Right lobe of liver (tissue), 6 donors: Measurements from ENCODE around the gene FRMD4A. TPM values are rescaled to one million over a fixed set of nuclear protein-coding genes. Genes with fewer than 3 reads are reported as not detected.

Source experiments
- ATAC-seq, 4 donors: fragments of 200-7000 bp; cut with Tn5 transposase; one replicate each; pipeline ENCODE4 v1.9.1; 2020; ENCODE audit warnings: mild to moderate bottlenecking in 4 of 4, moderate library complexity in 4 of 4
- DNase-seq, 3 donors: peaks; one replicate each; pipeline ENCODE4 v3.0.0-alpha.2; 2020
- H3K27ac ChIP-seq, 3 donors: fragments of 200-600 bp; one replicate each; pipeline ENCODE4 v1.8.0; 2022
- H3K27me3 ChIP-seq, 2 donors: fragments of 200-600 bp; one replicate each; pipeline ENCODE4 v1.8.0; 2022
- H3K36me3 ChIP-seq, 4 donors: fragments of 200-600 bp; sonication (generic) in 1 of 4; one replicate each; pipeline versions ENCODE4 v1.5.1 to v1.8.0; 2017 to 2022; ENCODE audit warnings: control low read depth in 1 of 4
- H3K4me1 ChIP-seq, 4 donors: fragments of 200-600 bp; sonication (generic) in 1 of 4; one replicate each; pipeline versions ENCODE4 v1.5.1 to v1.8.0; 2017 to 2022; ENCODE audit warnings: control low read depth in 1 of 4
- H3K4me3 ChIP-seq, 3 donors: fragments of 200-600 bp; one replicate each; pipeline ENCODE4 v1.8.0; 2022
- H3K9me3 ChIP-seq, 4 donors: fragments of 200-600 bp; sonication (generic) in 1 of 4; one replicate each; pipeline versions ENCODE4 v1.5.1 to v1.8.0; 2017 to 2022; ENCODE audit warnings: control low read depth in 1 of 4
- CTCF ChIP-seq, 4 donors: fragments of 200-600 bp in 3 of 4; fragments of 450-650 bp in 1 of 4; IDR thresholded peaks; one replicate each; pipeline versions ENCODE4 v1.5.1 to v1.8.0; 2016 to 2022; ENCODE audit warnings: antibody characterized with exemption in 4 of 4, mild to moderate bottlenecking in 2 of 4
- POLR2A ChIP-seq: fragments of 450-650 bp; IDR thresholded peaks from one replicate; pipeline ENCODE4 v1.6.1; 2017; ENCODE audit warnings: antibody characterized with exemption, mild to moderate bottlenecking
- WGBS: methylation state at CpG from one replicate; pipeline ENCODE4 v1.1.6; 2018; ENCODE audit warnings: low coverage, low lambda C conversion rate; ENCODE audit not compliant: insufficient coverage; ENCODE audit errors: missing lambda C conversion rate; 5-methylcytosine and 5-hydroxymethylcytosine counted together
- intact Hi-C, 2 donors: fragments of 100-400 bp; cut with DNase I; formaldehyde crosslinking; loops; one replicate each; pipeline versions ENCODE4 v1.11.2 to v1.14.1; 2022
- total RNA-seq, 6 experiments: library from RNA; depleted of rRNA in 2 of 6; stranded (reverse); fragments of >200 nt in 2 of 6; fragmentation: NEBNext Ultra II Directional in 3 of 6; extraction: Animal tissue kit (Norgen Biotek cat#: 25700) in 3 of 6; gene quantifications; one replicate each; pipeline versions ENCODE4 v1.1.0 to v1.2.4, GENCODE V29; 2016 to 2023
- donor health status: DM: no; HTN: yes; CAD: no.
- donor health status: DM: no; HTN: no; CAD: no.
- donor health status: DM: no; HTN: no; CAD: no.
- donor health status: DM: no; HTN: yes; CAD: no.
- donor health status: DM: no; HTN: yes; CAD: no.

The FRMD4A gene
- total RNA-seq, 6 experiments from 2014 or later: 8.4 to 22.8 (median 13.3) TPM

DNA sequence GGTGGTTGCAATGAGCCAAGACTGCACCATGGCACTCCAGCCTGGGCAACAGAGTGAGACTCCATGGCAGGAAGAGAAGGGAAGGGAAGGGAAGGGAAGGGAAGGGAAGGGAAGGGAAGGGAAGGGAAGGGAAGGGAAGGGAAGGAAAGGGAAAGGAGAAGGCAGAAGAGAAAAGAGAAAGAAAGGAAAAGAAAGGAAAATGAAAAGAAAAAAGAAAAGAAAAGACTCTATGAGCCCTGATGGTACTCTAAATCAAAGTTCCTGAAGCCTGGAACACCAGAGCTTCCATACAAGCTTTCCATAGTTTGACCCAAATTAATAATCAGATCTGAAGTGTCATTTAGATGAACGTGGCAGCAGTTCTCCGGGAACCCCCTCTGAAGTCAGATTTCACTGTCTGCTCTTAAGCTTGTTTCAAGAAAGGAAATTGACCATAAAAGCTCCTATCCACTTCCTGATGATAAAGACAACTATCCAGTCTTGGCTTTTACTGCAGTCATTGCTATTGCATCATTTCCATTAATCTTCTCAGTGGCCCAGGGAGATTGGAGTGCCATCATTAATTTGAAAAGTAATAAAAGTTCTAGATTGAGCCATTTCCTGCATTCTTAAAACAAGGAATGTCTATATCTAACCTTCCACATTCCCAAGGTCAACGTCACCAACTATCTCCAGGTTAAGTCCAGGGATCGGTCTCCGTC lies 44.2 kb upstream of the FRMD4A start:
- no peaks in the 10 kb centered on the region for H3K27me3 ChIP-seq
- no peak overlapping the region for H3K4me3 ChIP-seq
- H3K4me1 ChIP-seq: no peaks in the 10 kb centered on the region
- H3K9me3 ChIP-seq: no peaks in the 10 kb centered on the region
- H3K27ac ChIP-seq: no peak overlapping the region
- DNase-seq: no peak
- WGBS: 33% methylated on average over 5 of the region's 5 CpGs
- H3K36me3 ChIP-seq: no peaks in the 10 kb centered on the region
- TF ChIP-seq CTCF (IDR thresholded peaks at IDR 0.05) (no peak), POLR2A (no peak)
- no peak for ATAC-seq
- intact Hi-C loops: no loop called here

DNA sequence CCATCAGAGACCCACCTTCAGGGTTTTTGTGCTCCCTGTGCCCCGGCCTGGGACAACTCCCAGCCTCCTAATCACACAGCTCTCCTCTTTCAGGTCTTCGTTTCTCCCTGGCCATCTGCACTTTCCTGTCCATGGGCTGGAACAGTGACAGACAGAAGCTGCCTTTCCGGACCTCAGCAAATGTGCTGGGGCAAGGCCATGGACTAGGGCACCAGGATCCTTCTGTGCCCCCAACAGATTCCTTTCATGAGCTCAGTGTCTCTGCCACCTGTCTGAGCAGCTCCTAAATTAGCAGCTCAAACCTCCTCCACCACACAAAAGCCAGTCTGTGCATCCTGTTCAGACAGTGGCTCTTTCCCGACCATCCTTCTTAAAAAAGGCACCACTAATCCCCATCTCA lies 41.9 kb upstream of the FRMD4A start:
- Histone ChIP-seq H3K4me1 (no peaks in the 10 kb centered on the region), H3K27ac (no peak overlapping the region), H3K4me3 (no peak overlapping the region), H3K36me3 (no peaks in the 10 kb centered on the region), H3K27me3 (no peaks in the 10 kb centered on the region), H3K9me3 (no peaks in the 10 kb centered on the region)
- TF ChIP-seq CTCF (IDR thresholded peaks at IDR 0.05) (no peak), POLR2A (no peak)
- ATAC-seq (no peak), DNase-seq (no peak)
- 31% methylated on average over 3 of the region's 4 CpGs for WGBS
- intact Hi-C loops: no loop called here

DNA sequence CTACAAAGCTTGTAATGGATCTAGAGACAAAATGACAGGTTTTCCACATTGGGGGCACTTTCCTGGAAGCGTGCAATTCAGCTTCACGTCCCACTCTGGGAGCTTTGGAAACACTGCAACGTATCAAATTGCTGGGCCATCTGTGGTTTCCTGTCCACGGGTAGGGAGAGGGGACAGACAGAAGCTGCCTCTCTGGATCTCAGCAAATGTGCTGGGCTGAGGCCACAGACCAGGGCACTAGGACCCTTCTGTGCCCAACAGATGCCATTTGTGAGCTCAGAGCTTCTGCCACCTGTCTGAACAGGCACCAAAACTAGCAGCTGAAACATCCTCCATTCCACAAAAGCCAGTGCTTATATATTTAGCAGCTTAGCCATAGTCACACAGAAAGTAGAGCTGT lies 40.9 kb upstream of the FRMD4A start:
- ATAC-seq (no peak), DNase-seq (no peak)
- H3K27me3 ChIP-seq: no peaks in the 10 kb centered on the region
- H3K27ac ChIP-seq: no peak overlapping the region
- 10% methylated on average over 2 of the region's 4 CpGs for whole genome bisulfite sequencing
- H3K4me1 ChIP-seq: no peaks in the 10 kb centered on the region
- H3K36me3 ChIP-seq: no peaks in the 10 kb centered on the region
- intact Hi-C loops: no loop called here
- no peak overlapping the region for H3K4me3 ChIP-seq
- H3K9me3 ChIP-seq: no peaks in the 10 kb centered on the region
- no peak for TF ChIP-seq POLR2A
- TF ChIP-seq CTCF (IDR thresholded peaks at IDR 0.05): no peak

- intact Hi-C loops: no loop called here
- 64% methylated on average over 5 of the region's 5 CpGs for WGBS
- ATAC-seq (no peak), DNase-seq (no peak)
- TF ChIP-seq CTCF (IDR thresholded peaks at IDR 0.05) (no peak), POLR2A (no peak)
- Histone ChIP-seq H3K4me3 (no peak overlapping the region), H3K9me3 (no peaks in the 10 kb centered on the region), H3K36me3 (no peaks in the 10 kb centered on the region), H3K27ac (no peak overlapping the region), H3K27me3 (no peaks in the 10 kb centered on the region), H3K4me1 (no peaks in the 10 kb centered on the region)
Observed at GRCh38 chr10:14370894-14371293, 40.2 kb upstream of the FRMD4A start.

GRCh38 chr10:14369906-14370305 lies 39.2 kb upstream of the FRMD4A start:
- intact Hi-C loops: no loop called here
- ATAC-seq: no peak
- Histone ChIP-seq H3K4me3 (no peak overlapping the region), H3K27me3 (no peaks in the 10 kb centered on the region), H3K27ac (no peak overlapping the region), H3K36me3 (no peaks in the 10 kb centered on the region), H3K9me3 (no peaks in the 10 kb centered on the region), H3K4me1 (no peaks in the 10 kb centered on the region)
- DNase-seq: no peak
- TF ChIP-seq CTCF (IDR thresholded peaks at IDR 0.05) (no peak), POLR2A (no peak)
